ENCODE data around the gene ST6GALNAC6.

The ST6GALNAC6 gene

GRCh38 chr9:127899128-127899943, at the start of gene ST6GALNAC6:
ST6GALNAC6 (minus strand) TSS chr9:127899603; CDS start chr9:127897981, 1,622 bp downstream.
- no peak for DNase-seq

- DNase-seq: no peak
These were observed 48.7 kb upstream of the ST6GALNAC6 start for GRCh38 chr9:127947841-127948710.

GRCh38 chr9:127946728-127947127, 47.3 kb upstream of the ST6GALNAC6 start:
- no peak for DNase-seq

GRCh38 chr9:127945942-127946341, 46.5 kb upstream of the ST6GALNAC6 start:
- DNase-seq: no peak

GRCh38 chr9:127945338-127945737, 45.9 kb upstream of the ST6GALNAC6 start:
- no peak for DNase-seq

GRCh38 chr9:127944586-127945218, 45.3 kb upstream of the ST6GALNAC6 start:
- DNase-seq: no peak

DNA sequence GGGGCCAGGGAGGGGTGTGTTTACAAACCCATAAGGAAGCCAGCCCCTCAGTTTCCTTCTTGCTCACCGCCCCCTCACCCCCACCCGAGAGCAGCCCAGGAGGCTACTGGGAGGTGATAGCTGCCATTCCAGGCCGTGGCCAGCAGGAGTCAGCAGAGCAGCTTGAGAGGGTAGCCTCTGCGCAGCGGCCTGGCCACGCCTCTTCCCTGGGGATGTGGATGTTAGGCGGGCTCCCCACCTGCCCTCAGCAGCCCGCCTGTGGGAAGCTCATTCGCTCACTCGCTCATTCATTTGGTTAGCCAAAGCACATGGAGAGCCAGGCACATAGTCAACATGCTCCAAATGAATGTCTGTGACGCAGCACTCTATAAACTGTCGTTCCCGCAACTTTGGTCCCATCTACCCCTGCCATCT, 44.3 kb upstream of the ST6GALNAC6 start:
- DNase-seq: peak; percentile 86

DNA sequence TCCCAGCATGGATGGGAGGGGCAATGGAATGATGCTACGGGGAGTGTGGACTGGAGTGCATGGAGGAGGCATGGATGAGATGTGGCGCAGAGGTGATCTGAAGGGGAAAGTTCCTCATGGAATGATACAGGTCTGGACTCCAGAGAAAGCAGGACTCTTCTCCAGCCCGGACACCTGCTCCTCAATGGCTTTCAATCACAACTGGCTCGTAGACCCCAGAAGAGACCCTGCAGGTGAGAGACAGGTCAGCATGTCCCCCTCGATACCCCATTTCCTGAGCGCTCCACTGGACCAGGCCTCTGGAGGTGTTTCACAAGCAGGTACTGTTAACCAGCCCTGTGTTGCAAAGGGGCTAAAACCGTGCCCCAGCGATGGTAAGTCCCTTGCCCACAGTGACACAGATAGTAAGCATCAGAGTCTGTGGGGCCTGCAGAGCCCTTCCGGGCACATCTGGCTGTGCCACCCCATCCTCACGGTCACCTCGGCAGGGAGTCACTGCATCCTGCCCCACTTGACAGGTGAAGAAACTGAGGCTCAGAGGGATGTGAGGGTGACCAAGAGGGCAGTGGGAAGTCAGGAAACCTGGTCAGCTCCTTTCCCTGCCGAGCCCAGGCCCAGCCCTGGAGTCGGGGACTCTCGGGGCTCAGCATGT, 43.7 kb upstream of the ST6GALNAC6 start:
- no peak for DNase-seq

- DNase-seq: no peak
These were observed 43.0 kb upstream of the ST6GALNAC6 start for GRCh38 chr9:127942216-127943010.

DNA sequence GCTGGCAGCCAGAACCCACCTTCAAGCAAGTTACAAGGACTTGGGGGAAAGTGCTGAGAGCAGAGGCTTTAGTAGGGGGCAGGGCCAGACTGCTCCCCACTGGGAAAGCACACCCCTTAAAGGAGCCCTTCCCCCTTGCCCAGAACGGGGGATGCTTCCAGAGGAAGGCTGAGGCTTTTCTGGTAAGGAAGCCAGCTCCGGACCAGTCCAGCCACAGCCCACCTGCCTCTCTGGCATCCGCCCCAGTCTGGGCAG, 42.5 kb upstream of the ST6GALNAC6 start:
- no peak for DNase-seq

GRCh38 chr9:127941062-127941960, 41.9 kb upstream of the ST6GALNAC6 start:
- DNase-seq: no peak

- no peak for DNase-seq
These were observed 41.2 kb upstream of the ST6GALNAC6 start for GRCh38 chr9:127940593-127940992.

GRCh38 chr9:127938298-127938690, 38.9 kb upstream of the ST6GALNAC6 start:
- DNase-seq: no peak

- peak; percentile 80 for DNase-seq
These were observed 38.2 kb upstream of the ST6GALNAC6 start, which contains the start of gene DPM2 for GRCh38 chr9:127937388-127938297. DPM2 (minus strand) TSS chr9:127937854; CDS start chr9:127937820, 34 bp downstream.

DNA sequence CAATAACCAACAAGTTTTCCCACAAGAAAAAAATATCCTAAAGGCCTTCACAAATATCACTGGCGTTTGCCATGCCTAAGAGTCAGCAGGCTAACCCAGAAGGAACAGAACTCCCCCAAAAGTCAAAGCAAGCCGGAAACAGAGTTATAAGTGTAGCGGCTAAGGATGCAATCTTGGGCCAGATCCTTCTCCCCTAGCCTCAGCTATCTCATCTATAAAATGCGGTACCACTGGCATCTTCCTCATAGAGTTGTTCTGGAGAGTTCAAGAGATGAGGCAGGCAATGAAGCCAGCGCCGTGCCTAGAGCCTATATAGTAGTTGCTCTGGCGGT, 37.6 kb upstream of the ST6GALNAC6 start:
- no peak for DNase-seq

- no peak for DNase-seq
These were observed 37.0 kb upstream of the ST6GALNAC6 start for GRCh38 chr9:127936347-127936852.

DNA sequence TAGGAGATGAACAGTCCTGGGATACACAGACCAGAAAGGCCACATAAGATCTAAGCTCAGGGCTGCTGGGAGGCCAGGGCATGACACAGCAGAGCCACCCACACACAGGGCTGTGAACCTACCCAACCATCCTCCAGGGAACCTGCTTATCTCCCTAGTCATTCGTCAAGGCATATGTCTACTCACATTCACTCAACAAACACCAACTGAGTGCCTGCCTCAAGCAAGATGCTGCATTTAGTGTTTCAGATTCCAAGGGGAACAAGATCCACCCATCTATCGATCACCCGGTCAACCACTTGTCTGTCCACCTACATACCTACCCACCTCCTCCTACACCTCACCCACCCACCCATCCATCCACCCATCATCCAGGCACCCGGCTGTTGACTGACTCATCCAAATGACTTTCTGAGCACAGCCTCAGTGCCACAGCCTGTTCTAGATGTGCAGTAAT, 36.4 kb upstream of the ST6GALNAC6 start:
- DNase-seq: no peak

DNA sequence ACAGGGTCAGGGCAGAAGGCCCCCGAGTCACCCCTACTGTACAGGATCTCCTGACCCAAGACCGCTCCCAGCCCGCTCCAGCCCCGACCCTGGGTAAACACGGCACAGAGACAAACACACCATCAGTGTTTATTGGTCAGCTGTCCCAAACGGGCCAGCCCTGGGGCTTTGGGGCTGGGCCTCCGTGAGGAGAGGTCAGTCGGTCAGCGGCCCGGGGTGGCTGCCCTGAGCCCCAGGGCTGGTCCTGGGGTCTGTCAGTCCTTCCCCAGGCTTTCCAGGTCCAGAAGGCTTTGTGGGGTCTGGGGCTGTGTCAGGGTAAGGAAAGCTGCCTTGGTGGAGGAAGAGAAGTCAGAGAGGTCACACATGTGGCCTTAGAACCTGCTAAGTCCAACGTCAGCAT, 35.6 kb upstream of the ST6GALNAC6 start:
- no peak for DNase-seq

GRCh38 chr9:127934248-127934647, 34.8 kb upstream of the ST6GALNAC6 start:
- DNase-seq: no peak
